K562 (cell line): ENCODE data around the gene C19orf85. TPM values are rescaled to one million over a fixed set of nuclear protein-coding genes. Genes with fewer than 3 reads are reported as not detected.

ENCODE experiments used
- ATAC-seq: fragments of 200-7000 bp; cut with Tn5 transposase; 3 replicates; pipeline ENCODE4 v1.9.1; 2020; ENCODE audit warnings: moderate library complexity
- BruUV-seq: library from RNA; stranded (reverse); fragments of 400-500 nt; replicated peaks from 2 replicates; lab custom pipeline; 2021; lab: Mats Ljungman, UMichigan
- CTCF ChIA-PET: fragments of 300-600 bp; formaldehyde crosslinking; extraction: SDS; loops from one replicate; lab custom pipeline; 2021; ENCODE audit warnings: low intra/inter-chr PET ratio; lab: Yijun Ruan, JAX
- POLR2A ChIA-PET: fragments of 300-600, 350-650 bp; sonication (Branson Sonifier 250); formaldehyde crosslinking; extraction: SDS; loops from one replicate; lab custom pipeline; 2021; ENCODE audit warnings: antibody characterized with exemption, inconsistent platforms; lab: Yijun Ruan, JAX
- DNase-seq, 4 experiments: peaks; one replicate each; pipeline versions ENCODE4 v3.0.0 to v3.0.0-alpha.2; 2011 to 2018; ENCODE audit warnings: low spot score in 3 of 4, mixed read lengths in 3 of 4; ENCODE audit errors: extremely low read depth in 1 of 4
- FAIRE-seq: peaks from 2 replicates; lab custom pipeline; 2011; peaks lifted over from hg19 to GRCh38; lab: Jason Lieb, UNC
- H2AFZ ChIP-seq: 2 replicates; pipeline ENCODE4 v1.6.0; 2011; ENCODE audit warnings: low read depth, low read length, control low read depth, inconsistent platforms
- H3K27ac ChIP-seq: fragments of 200-600 bp; 3 replicates; pipeline ENCODE4 v1.8.0; 2011; ENCODE audit warnings: low read depth, mild to moderate bottlenecking, control low read depth, inconsistent platforms, low read length, moderate library complexity, mixed read lengths; ENCODE audit errors: extremely low read depth
- H3K27me3 ChIP-seq, 2 experiments: fragments of 300-600 bp in 1 of 2; 2 replicates in 1 of 2; 3 replicates in 1 of 2; pipeline versions ENCODE4 v1.6.0 to v1.8.0; 2011; ENCODE audit warnings: inconsistent platforms in 2 of 2, low read length in 2 of 2, mild to moderate bottlenecking in 1 of 2, mixed read lengths in 1 of 2, moderate library complexity in 1 of 2; ENCODE audit not compliant: control insufficient read depth in 2 of 2, insufficient read depth in 2 of 2
- H3K36me3 ChIP-seq: fragments of 300-600 bp; 3 replicates; pipeline ENCODE4 v1.8.0; 2011; ENCODE audit warnings: mild to moderate bottlenecking, low read length, inconsistent platforms; ENCODE audit not compliant: control insufficient read depth, insufficient read depth
- H3K4me1 ChIP-seq, 2 experiments: fragments of 200-600 bp in 1 of 2; replicated peaks in 1 of 2; 2 replicates in 1 of 2; 3 replicates in 1 of 2; pipeline versions ENCODE4 v1.5.1 to v1.8.0; 2011; ENCODE audit warnings: inconsistent platforms in 2 of 2, low read length in 2 of 2, mild to moderate bottlenecking in 1 of 2, mixed read lengths in 1 of 2, moderate library complexity in 1 of 2; ENCODE audit not compliant: control insufficient read depth in 2 of 2, insufficient read depth in 2 of 2
- H3K4me2 ChIP-seq: 2 replicates; pipeline ENCODE4 v1.6.1; 2011; ENCODE audit warnings: low read length, control low read depth, inconsistent platforms, mixed read lengths; ENCODE audit not compliant: insufficient read depth
- H3K4me3 ChIP-seq: fragments of 200-600 bp; sonication (generic), shearing (Covaris generic); 2 replicates; pipeline ENCODE4 v1.5.1; 2016; ENCODE audit warnings: control low read depth, inconsistent platforms
- H3K79me2 ChIP-seq: fragments of 200-600 bp; 3 replicates; pipeline ENCODE4 v1.8.0; 2011; ENCODE audit warnings: low read length, inconsistent platforms; ENCODE audit not compliant: control insufficient read depth, insufficient read depth
- H3K9ac ChIP-seq, 2 experiments: 2 replicates each; pipeline versions ENCODE4 v1.6.0 to v1.6.1; 2011; ENCODE audit warnings: low read depth in 2 of 2, low read length in 2 of 2, control low read depth in 1 of 2, inconsistent platforms in 1 of 2, mild to moderate bottlenecking in 1 of 2, mixed read lengths in 1 of 2; ENCODE audit not compliant: insufficient read depth in 1 of 2
- H3K9me1 ChIP-seq: one replicate; pipeline ENCODE4 v1.6.0; 2011; ENCODE audit warnings: inconsistent platforms, mild to moderate bottlenecking, low read length, moderate library complexity; ENCODE audit not compliant: control insufficient read depth, insufficient read depth
- H3K9me3 ChIP-seq: replicated peaks from 2 replicates; pipeline ENCODE4 v1.5.1; 2011; ENCODE audit warnings: low read depth, low read length, inconsistent platforms; ENCODE audit not compliant: control insufficient read depth, insufficient read depth
- H4K20me1 ChIP-seq: replicated peaks from 2 replicates; pipeline ENCODE4 v1.6.1; 2011; ENCODE audit warnings: low read length, inconsistent platforms, mixed read lengths; ENCODE audit not compliant: control insufficient read depth, insufficient read depth
- CBX5 ChIP-seq: IDR thresholded peaks from 2 replicates; pipeline ENCODE4 v1.6.1; 2014; ENCODE audit warnings: low read depth, borderline replicate concordance
- E2F3 ChIP-seq: fragments of 250-450 bp; sonication (Bioruptor Pico); IDR thresholded peaks from 2 replicates; pipeline ENCODE4 v1.4.0; 2020; ENCODE audit warnings: mild to moderate bottlenecking
- MEIS2 ChIP-seq: fragments of 450-650 bp; IDR thresholded peaks from 2 replicates; pipeline ENCODE4 v1.6.1; 2014; ENCODE audit warnings: mild to moderate bottlenecking; ENCODE audit not compliant: partially characterized antibody
- POLR2G ChIP-seq: fragments of 200-400 bp; formaldehyde crosslinking; IDR thresholded peaks from 2 replicates; pipeline ENCODE4 v1.6.1; 2017; ENCODE audit warnings: low read depth, mild to moderate bottlenecking, antibody characterized with exemption, low read length, moderate library complexity
- PRDM10 ChIP-seq: fragments of 450-650 bp; IDR thresholded peaks from 2 replicates; pipeline ENCODE4 v1.6.1; 2018; ENCODE audit not compliant: partially characterized antibody
- PRMT5 ChIP-seq: sonication (generic); formaldehyde crosslinking; IDR thresholded peaks from 2 replicates; pipeline ENCODE4 v1.5.0; 2020; ENCODE audit warnings: missing genetic modification reagents
- SIRT6 ChIP-seq: IDR thresholded peaks from one replicate; pipeline ENCODE4 v1.6.1; 2012; ENCODE audit warnings: low read depth, mild to moderate bottlenecking, control low read depth, inconsistent platforms, low read length, moderate library complexity
- ZNF175 ChIP-seq: fragments of 200-800 bp; sonication (Bioruptor generic); IDR thresholded peaks from 2 replicates; pipeline ENCODE4 v1.6.1; 2016; ENCODE audit warnings: low read depth, mild to moderate bottlenecking, missing genetic modification characterization, missing compliant biosample characterization
- WGBS: fragments of 100-300 bp; shearing (Covaris generic); methylation state at CpG from one replicate; pipeline ENCODE4 v1.1.6; 2016; ENCODE audit warnings: low coverage, mixed read lengths; ENCODE audit not compliant: insufficient coverage; ENCODE audit errors: missing lambda C conversion rate; 5-methylcytosine and 5-hydroxymethylcytosine counted together
- in situ Hi-C: fragments of 300-500 bp; cut with MboI; formaldehyde crosslinking; loops from 4 replicates; pipeline ENCODE4 v1.15.0; 2018; ENCODE audit warnings: inconsistent platforms, mixed read lengths
- intact Hi-C: fragments of 100-400 bp; cut with micrococcal nuclease; formaldehyde crosslinking; loops from 2 replicates; pipeline ENCODE4 v1.14.2; 2022
- polyA plus RNA-seq, 8 experiments: library from polyadenylated mRNA; depleted of rRNA in 4 of 8; stranded (reverse) in 5 of 8; unstranded in 3 of 8; fragments of >200 nt; fragmentation: Nextera tagmentation in 2 of 8; fragmentation: Illumina TruSeq in 1 of 8; extraction: Ambion mirVana in 2 of 8; extraction: Trizol in 1 of 8; gene quantifications; 2 replicates each; pipeline versions ENCODE4 v1.2.1 to v1.2.3, GENCODE V29; 2011 to 2014; ENCODE audit warnings: inconsistent platforms in 1 of 8, missing spikeins in 1 of 8
- total RNA-seq, 7 experiments: library from RNA; depleted of rRNA in 6 of 7; stranded (reverse); fragments of >200 nt in 6 of 7; fragmentation: Illumina TruSeq in 2 of 7; extraction: Trizol in 2 of 7; gene quantifications; 2 replicates each; pipeline versions ENCODE4 v1.2.1 to v1.2.3, GENCODE V29; 2011 to 2021; ENCODE audit warnings: low replicate concordance in 1 of 7
- TF ChIP-seq, protein P1 (sequence below): sonication (generic); formaldehyde crosslinking; IDR thresholded peaks from 2 replicates; pipeline ENCODE4 v1.8.0; 2022; ENCODE audit warnings: mild to moderate bottlenecking, missing genetic modification reagents
- TF ChIP-seq, protein P2 (sequence below): sonication (generic); formaldehyde crosslinking; IDR thresholded peaks from 2 replicates; pipeline ENCODE4 v1.8.1; 2023; ENCODE audit warnings: mild to moderate bottlenecking, missing genetic modification reagents

The C19orf85 gene
- total and polyA plus RNA-seq, 9 of the 15 experiments (the other 6 are each of a cell fraction or from before 2014, with no cell fraction given) = not detected

DNA sequence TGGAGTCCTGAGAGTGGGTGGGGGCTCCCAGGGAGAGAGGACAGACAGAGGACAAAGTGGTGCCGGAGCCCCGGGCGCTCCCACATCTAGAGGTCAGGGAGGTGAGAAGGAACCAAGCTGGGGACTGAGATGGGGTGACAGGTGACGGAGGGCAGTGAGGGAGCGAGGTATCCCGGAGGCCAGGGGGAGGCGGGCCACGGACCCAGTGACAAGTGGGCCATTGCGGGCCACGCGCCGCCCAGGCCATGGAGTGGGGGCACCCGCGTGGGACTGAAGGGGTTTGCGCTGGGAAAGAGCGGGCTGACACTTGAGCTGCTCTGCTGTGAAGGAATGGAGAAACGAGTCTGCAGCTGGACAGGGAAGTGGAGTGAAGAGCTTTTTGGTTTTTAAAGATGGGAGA, 14.5 kb upstream of the C19orf85 start:
- Histone ChIP-seq H3K9ac (peak overlapping the region in 1 of 2 experiments; percentile 76; a peak in 2 of 4 replicates), H3K36me3 (peaks cover 26% of the 10 kb centered on the region), H3K9me3 (no peaks in the 10 kb centered on the region), H3K4me3 (no peak overlapping the region), H3K27ac (no peak overlapping the region), H3K79me2 (peaks cover 20% of the 10 kb centered on the region), H3K27me3 (no peaks in the 10 kb centered on the region), H3K4me1 (peaks cover 20 to 55% of the 10 kb centered on the region in 2 experiments), H3K9me1 (no peaks in the 10 kb centered on the region), H4K20me1 (no peaks in the 10 kb centered on the region), H2AFZ (no peak overlapping the region), H3K4me2 (no peak overlapping the region)
- in situ Hi-C loops = no loop called here
- intact Hi-C loops = no loop called here
- DNase-seq = peak in 2 of 4 experiments; percentile 27 to 32
- BruUV-seq = no TSS peak
- no peak for ATAC-seq
- WGBS = 70% methylated on average over 17 of the region's 17 CpGs
- CTCF ChIA-PET = no interaction called here
- no peak for FAIRE-seq
- POLR2A ChIA-PET = interaction anchor here (0.6 to 2.0 kb wide), 4 partner anchors 12 to 146 kb away, joined by 3 to 6 read pairs (median 3); partner anchors contain the start of gene ZNF784
- no peak for TF ChIP-seq E2F3 (CRISPR knock-in tag)
- TF ChIP-seq CBX5 = no peak
- peak; percentile 22 for TF ChIP-seq PRDM10
- no peak for TF ChIP-seq MEIS2
- no peak for TF ChIP-seq PRMT5 (CRISPR knock-in tag)
- TF ChIP-seq POLR2G = peak; percentile 48; the same call in 1 of the 2 replicates
- TF ChIP-seq, protein P1, sequence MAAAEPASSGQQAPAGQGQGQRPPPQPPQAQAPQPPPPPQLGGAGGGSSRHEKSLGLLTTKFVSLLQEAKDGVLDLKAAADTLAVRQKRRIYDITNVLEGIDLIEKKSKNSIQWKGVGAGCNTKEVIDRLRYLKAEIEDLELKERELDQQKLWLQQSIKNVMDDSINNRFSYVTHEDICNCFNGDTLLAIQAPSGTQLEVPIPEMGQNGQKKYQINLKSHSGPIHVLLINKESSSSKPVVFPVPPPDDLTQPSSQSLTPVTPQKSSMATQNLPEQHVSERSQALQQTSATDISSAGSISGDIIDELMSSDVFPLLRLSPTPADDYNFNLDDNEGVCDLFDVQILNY (CRISPR knock-in tag) = no peak
- no peak for TF ChIP-seq SIRT6
- TF ChIP-seq, protein P2, sequence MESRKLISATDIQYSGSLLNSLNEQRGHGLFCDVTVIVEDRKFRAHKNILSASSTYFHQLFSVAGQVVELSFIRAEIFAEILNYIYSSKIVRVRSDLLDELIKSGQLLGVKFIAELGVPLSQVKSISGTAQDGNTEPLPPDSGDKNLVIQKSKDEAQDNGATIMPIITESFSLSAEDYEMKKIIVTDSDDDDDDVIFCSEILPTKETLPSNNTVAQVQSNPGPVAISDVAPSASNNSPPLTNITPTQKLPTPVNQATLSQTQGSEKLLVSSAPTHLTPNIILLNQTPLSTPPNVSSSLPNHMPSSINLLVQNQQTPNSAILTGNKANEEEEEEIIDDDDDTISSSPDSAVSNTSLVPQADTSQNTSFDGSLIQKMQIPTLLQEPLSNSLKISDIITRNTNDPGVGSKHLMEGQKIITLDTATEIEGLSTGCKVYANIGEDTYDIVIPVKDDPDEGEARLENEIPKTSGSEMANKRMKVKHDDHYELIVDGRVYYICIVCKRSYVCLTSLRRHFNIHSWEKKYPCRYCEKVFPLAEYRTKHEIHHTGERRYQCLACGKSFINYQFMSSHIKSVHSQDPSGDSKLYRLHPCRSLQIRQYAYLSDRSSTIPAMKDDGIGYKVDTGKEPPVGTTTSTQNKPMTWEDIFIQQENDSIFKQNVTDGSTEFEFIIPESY (CRISPR knock-in tag) = peak; percentile 68; the same call in 1 of the 2 replicates
- TF ChIP-seq ZNF175 (CRISPR knock-in tag) = no peak
